Keratinocyte (primary cell): Measurements from ENCODE around the gene SMCHD1. TPM values are rescaled to one million over a fixed set of nuclear protein-coding genes. Genes with fewer than 3 reads are reported as not detected.

ENCODE experiments used
- DNase-seq: peaks from one replicate; pipeline ENCODE4 v3.0.0-alpha.2; 2011; ENCODE audit warnings: low read depth, missing footprints, low spot score
- FAIRE-seq: peaks from 2 replicates; lab custom pipeline; 2011; peaks lifted over from hg19 to GRCh38; lab: Jason Lieb, UNC
- H2AFZ ChIP-seq: 2 replicates; pipeline ENCODE4 v1.6.0; 2012; ENCODE audit warnings: low read length, control low read depth, inconsistent platforms; ENCODE audit not compliant: control insufficient read depth
- H3K27ac ChIP-seq: 2 replicates; pipeline ENCODE4 v1.5.1; 2011; ENCODE audit warnings: low read length; ENCODE audit not compliant: control insufficient read depth, insufficient read depth
- H3K27me3 ChIP-seq: 3 replicates; pipeline ENCODE4 v1.6.0; 2011; ENCODE audit warnings: low read length; ENCODE audit not compliant: control insufficient read depth, insufficient read depth; ENCODE audit errors: extremely low read depth
- H3K36me3 ChIP-seq, 2 experiments: 2 replicates in 1 of 2; 3 replicates in 1 of 2; pipeline ENCODE4 v1.5.1; 2011; ENCODE audit warnings: low read length in 2 of 2, mild to moderate bottlenecking in 1 of 2; ENCODE audit not compliant: control insufficient read depth in 2 of 2, insufficient read depth in 2 of 2; ENCODE audit errors: extremely low read depth in 1 of 2
- H3K4me1 ChIP-seq: 3 replicates; pipeline ENCODE4 v1.5.1; 2011; ENCODE audit warnings: low read length; ENCODE audit not compliant: control insufficient read depth, insufficient read depth; ENCODE audit errors: extremely low read depth
- H3K4me2 ChIP-seq: 3 replicates; pipeline ENCODE4 v1.6.0; 2011; ENCODE audit warnings: low read depth, low read length; ENCODE audit not compliant: control insufficient read depth, insufficient read depth; ENCODE audit errors: extremely low read depth
- H3K4me3 ChIP-seq, 3 experiments: fragments of 200-600 bp in 1 of 3; sonication (generic) in 1 of 3; 2 replicates in 2 of 3; 3 replicates in 1 of 3; pipeline ENCODE4 v1.5.1; 2011 to 2016; ENCODE audit warnings: low read length in 3 of 3, mild to moderate bottlenecking in 3 of 3, control low read depth in 2 of 3, inconsistent platforms in 1 of 3, low read depth in 1 of 3, mixed read lengths in 1 of 3, mixed run types in 1 of 3, moderate library complexity in 1 of 3; ENCODE audit not compliant: control insufficient read depth in 2 of 3, insufficient read depth in 2 of 3; ENCODE audit errors: extremely low read depth in 1 of 3
- H3K79me2 ChIP-seq: 2 replicates; pipeline ENCODE4 v1.6.0; 2012; ENCODE audit warnings: low read length; ENCODE audit not compliant: control insufficient read depth, insufficient read depth
- H3K9ac ChIP-seq: 3 replicates; pipeline ENCODE4 v1.6.0; 2011; ENCODE audit warnings: low read length; ENCODE audit not compliant: control insufficient read depth, insufficient read depth; ENCODE audit errors: extremely low read depth
- H3K9me1 ChIP-seq: 3 replicates; pipeline ENCODE4 v1.6.0; 2011; ENCODE audit warnings: low read length; ENCODE audit not compliant: control insufficient read depth, insufficient read depth; ENCODE audit errors: extremely low read depth
- H3K9me3 ChIP-seq: 2 replicates; pipeline ENCODE4 v1.5.1; 2012; ENCODE audit warnings: low read depth, low read length; ENCODE audit not compliant: control insufficient read depth
- H4K20me1 ChIP-seq: 3 replicates; pipeline ENCODE4 v1.6.0; 2011; ENCODE audit warnings: low read length; ENCODE audit not compliant: control insufficient read depth, insufficient read depth; ENCODE audit errors: extremely low read depth
- EZH2 ChIP-seq: IDR thresholded peaks from one replicate; pipeline ENCODE4 v1.6.1; 2012; ENCODE audit warnings: inconsistent platforms, mild to moderate bottlenecking, low read length, moderate library complexity
- dilution Hi-C: fragments of 300-500 bp; cut with MboI; formaldehyde crosslinking; loops from one replicate; pipeline ENCODE4 v1.7.0; 2020; ENCODE audit warnings: low sequenced_read_pairs; ENCODE audit not compliant: extremely low pct_ligation_motif_present
- polyA plus RNA-seq, 5 experiments: library from polyadenylated mRNA; depleted of rRNA in 3 of 5; stranded (reverse) in 3 of 5; stranded (forward) in 1 of 5; unstranded in 1 of 5; fragments of >200 nt; gene quantifications; 1 replicate in 1 of 5; 2 replicates in 3 of 5; 3 replicates in 1 of 5; pipeline versions ENCODE4 v1.2.1 to v1.2.3, GENCODE V29; 2011 to 2012; ENCODE audit warnings: missing spikeins in 2 of 5, low read depth in 1 of 5, low replicate concordance in 1 of 5
- TF ChIP-seq, protein P1 (sequence below), 3 experiments: IDR thresholded peaks in 1 of 3; conservative IDR thresholded peaks in 1 of 3; optimal IDR thresholded peaks in 1 of 3; 2 replicates in 2 of 3; 3 replicates in 1 of 3; pipeline versions ENCODE3 to v1.5.1; 2011; ENCODE audit warnings: low read length in 3 of 3, mild to moderate bottlenecking in 3 of 3, moderate library complexity in 2 of 3, control low read depth in 1 of 3, inconsistent platforms in 1 of 3; ENCODE audit not compliant: insufficient read depth in 2 of 3; ENCODE audit errors: extremely low read depth in 1 of 3

Gene SMCHD1
- polyA plus RNA-seq, 1 donor (not counting 4 experiments of a cell fraction or from before 2014, with no cell fraction given), result 18.5 TPM

DNA sequence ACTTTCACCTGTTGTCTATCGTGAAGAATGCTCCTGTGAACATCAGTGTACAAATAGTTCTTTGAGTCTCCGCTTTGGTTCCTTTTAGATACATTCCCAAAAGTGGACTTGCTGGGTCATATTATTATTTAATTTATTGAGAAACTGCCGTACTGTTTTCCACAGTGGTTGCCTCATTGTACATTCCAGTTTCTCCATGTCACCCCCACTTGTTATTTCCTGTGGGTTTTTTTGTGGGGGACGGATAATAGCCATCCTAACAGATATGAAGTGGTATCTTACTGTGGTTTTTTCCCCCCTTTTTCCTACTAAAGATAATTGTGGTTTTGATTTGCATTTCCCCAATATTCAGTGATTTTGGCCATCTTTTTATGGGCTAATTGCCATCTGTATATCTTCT is 53.8 kb downstream of the SMCHD1 start:
- no peak overlapping the region for H3K27ac ChIP-seq
- H4K20me1 ChIP-seq, result no peaks in the 10 kb centered on the region
- H3K9me1 ChIP-seq, result no peaks in the 10 kb centered on the region
- no peak overlapping the region for H3K4me2 ChIP-seq
- dilution Hi-C loops, result no loop called here
- H3K9me3 ChIP-seq, result no peaks in the 10 kb centered on the region
- no peaks in the 10 kb centered on the region for H3K4me1 ChIP-seq
- DNase-seq (no peak), FAIRE-seq (no peak)
- H3K79me2 ChIP-seq, result no peaks in the 10 kb centered on the region
- H3K27me3 ChIP-seq, result no peaks in the 10 kb centered on the region
- no peak for TF ChIP-seq EZH2
- TF ChIP-seq, protein P1, sequence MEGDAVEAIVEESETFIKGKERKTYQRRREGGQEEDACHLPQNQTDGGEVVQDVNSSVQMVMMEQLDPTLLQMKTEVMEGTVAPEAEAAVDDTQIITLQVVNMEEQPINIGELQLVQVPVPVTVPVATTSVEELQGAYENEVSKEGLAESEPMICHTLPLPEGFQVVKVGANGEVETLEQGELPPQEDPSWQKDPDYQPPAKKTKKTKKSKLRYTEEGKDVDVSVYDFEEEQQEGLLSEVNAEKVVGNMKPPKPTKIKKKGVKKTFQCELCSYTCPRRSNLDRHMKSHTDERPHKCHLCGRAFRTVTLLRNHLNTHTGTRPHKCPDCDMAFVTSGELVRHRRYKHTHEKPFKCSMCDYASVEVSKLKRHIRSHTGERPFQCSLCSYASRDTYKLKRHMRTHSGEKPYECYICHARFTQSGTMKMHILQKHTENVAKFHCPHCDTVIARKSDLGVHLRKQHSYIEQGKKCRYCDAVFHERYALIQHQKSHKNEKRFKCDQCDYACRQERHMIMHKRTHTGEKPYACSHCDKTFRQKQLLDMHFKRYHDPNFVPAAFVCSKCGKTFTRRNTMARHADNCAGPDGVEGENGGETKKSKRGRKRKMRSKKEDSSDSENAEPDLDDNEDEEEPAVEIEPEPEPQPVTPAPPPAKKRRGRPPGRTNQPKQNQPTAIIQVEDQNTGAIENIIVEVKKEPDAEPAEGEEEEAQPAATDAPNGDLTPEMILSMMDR (optimal IDR thresholded peaks at IDR 0.05 in 1 of 3, IDR thresholded peaks at IDR 0.05 in 1 of 3, conservative IDR thresholded peaks at IDR 0.05 in 1 of 3; ENCODE audit: extremely low read depth in 1 of 3, insufficient read depth in 2 of 3, low read length in 3 of 3), result no peak
- no peak overlapping the region for H2AFZ ChIP-seq
- no peak overlapping the region for H3K4me3 ChIP-seq
- H3K36me3 ChIP-seq, result peaks cover 3 to 23% of the 10 kb centered on the region in 2 experiments
- no peak overlapping the region for H3K9ac ChIP-seq

DNA sequence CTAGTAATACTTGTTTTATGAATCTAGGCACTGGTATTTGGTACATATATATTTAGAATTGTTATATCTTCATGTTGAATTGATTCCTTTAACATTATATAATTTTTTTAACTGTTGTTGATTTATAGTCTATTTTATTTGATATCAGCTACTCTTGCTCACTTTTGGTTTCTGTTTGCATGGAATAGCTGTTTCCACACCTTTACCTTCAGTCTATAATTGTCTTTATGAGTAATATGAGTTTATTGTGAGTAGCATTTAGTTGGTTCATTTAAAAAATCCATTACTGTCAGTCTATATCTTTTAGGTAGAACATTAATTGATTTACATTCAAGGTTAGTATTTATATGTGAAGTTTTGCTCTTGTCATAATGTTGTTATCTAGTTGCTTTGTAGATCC is 58.6 kb downstream of the SMCHD1 start:
- H2AFZ ChIP-seq, result no peak overlapping the region
- no peaks in the 10 kb centered on the region for H3K9me1 ChIP-seq
- no peak overlapping the region for H3K9ac ChIP-seq
- H4K20me1 ChIP-seq, result no peaks in the 10 kb centered on the region
- H3K4me3 ChIP-seq, result no peak overlapping the region
- no peak for FAIRE-seq
- no peaks in the 10 kb centered on the region for H3K4me1 ChIP-seq
- H3K79me2 ChIP-seq, result peaks cover 8% of the 10 kb centered on the region
- H3K4me2 ChIP-seq, result no peak overlapping the region
- dilution Hi-C loops, result no loop called here
- peaks cover 2 to 33% of the 10 kb centered on the region in 2 experiments for H3K36me3 ChIP-seq
- no peaks in the 10 kb centered on the region for H3K9me3 ChIP-seq
- no peak for TF ChIP-seq EZH2
- TF ChIP-seq, protein P1 (optimal IDR thresholded peaks at IDR 0.05 in 1 of 3, IDR thresholded peaks at IDR 0.05 in 1 of 3, conservative IDR thresholded peaks at IDR 0.05 in 1 of 3; ENCODE audit: extremely low read depth in 1 of 3, insufficient read depth in 2 of 3, low read length in 3 of 3), result no peak
- no peak overlapping the region for H3K27ac ChIP-seq
- no peak for DNase-seq
- H3K27me3 ChIP-seq, result no peaks in the 10 kb centered on the region
